ES-I3 (cell line): Measurements from ENCODE around the gene ZNHIT2.
A peak's percentile ranks its signal among the peaks of the same experiment; 100 is the strongest.

ENCODE experiments used
- H3K36me3 ChIP-seq: 2 replicates; pipeline ENCODE4 v1.6.1; 2013; ENCODE audit warnings: mild to moderate bottlenecking, low read length, control low read depth, moderate library complexity; ENCODE audit not compliant: insufficient read depth
- H3K4me1 ChIP-seq: 2 replicates; pipeline ENCODE4 v1.6.1; 2013; ENCODE audit warnings: mild to moderate bottlenecking, control low read depth, low read length; ENCODE audit not compliant: insufficient read depth
- H3K9ac ChIP-seq: 2 replicates; pipeline ENCODE4 v1.6.1; 2013; ENCODE audit warnings: low read depth, mild to moderate bottlenecking, low read length, moderate library complexity
- H3K9me3 ChIP-seq: 2 replicates; pipeline ENCODE4 v1.6.1; 2013; ENCODE audit warnings: mild to moderate bottlenecking, low read length, moderate library complexity; ENCODE audit not compliant: control insufficient read depth, insufficient read depth

The ZNHIT2 gene

GRCh38 chr11:65087216-65087615 is 30.3 kb downstream of the ZNHIT2 start:
- Histone ChIP-seq H3K9me3 (no peaks in the 10 kb centered on the region), H3K9ac (no peak overlapping the region), H3K4me1 (0 out of 2 replicates have a peak, but pooled peaks cover 5% of the 10 kb centered on the region), H3K36me3 (no peaks in the 10 kb centered on the region)

GRCh38 chr11:65086809-65087208 is 30.7 kb downstream of the ZNHIT2 start:
- no peaks in the 10 kb centered on the region for H3K36me3 ChIP-seq
- H3K4me1 ChIP-seq, result 0 out of 2 replicates have a peak, but pooled peaks cover 5% of the 10 kb centered on the region
- no peak overlapping the region for H3K9ac ChIP-seq
- no peaks in the 10 kb centered on the region for H3K9me3 ChIP-seq

- Histone ChIP-seq H3K36me3 (no peaks in the 10 kb centered on the region), H3K9me3 (no peaks in the 10 kb centered on the region), H3K4me1 (0 out of 2 replicates have a peak, but pooled peaks cover 5% of the 10 kb centered on the region), H3K9ac (no peak overlapping the region)
Measured at GRCh38 chr11:65085446-65085845, 32.1 kb downstream of the ZNHIT2 start.

- Histone ChIP-seq H3K36me3 (no peaks in the 10 kb centered on the region), H3K9ac (peak overlapping the region; percentile 70), H3K9me3 (no peaks in the 10 kb centered on the region), H3K4me1 (0 out of 2 replicates have a peak, but pooled peaks cover 5% of the 10 kb centered on the region)
Measured at GRCh38 chr11:65084598-65085375, 32.7 kb downstream of the ZNHIT2 start.

GRCh38 chr11:65083834-65084597 is 33.5 kb downstream of the ZNHIT2 start, which contains the start of the genes CDCA5 and ZFPL1:
CDCA5 (minus strand) TSS chr11:65084040; CDS start chr11:65083978, 62 bp downstream.
ZFPL1 (plus strand) TSS chr11:65084222; CDS start chr11:65084699, 477 bp downstream.
- Histone ChIP-seq H3K4me1 (0 out of 2 replicates have a peak, but pooled peaks cover 5% of the 10 kb centered on the region), H3K9ac (peak within 1 kb of the TSS; percentile 70), H3K36me3 (0 out of 2 replicates have a peak, but pooled peaks cover 4% of the 10 kb centered on the region), H3K9me3 (no peaks in the 10 kb centered on the region)

GRCh38 chr11:65083134-65083833 is 34.2 kb downstream of the ZNHIT2 start:
- H3K9ac ChIP-seq, result peak overlapping the region; percentile 70
- 0 out of 2 replicates have a peak, but pooled peaks cover 4% of the 10 kb centered on the region for H3K36me3 ChIP-seq
- 0 out of 2 replicates have a peak, but pooled peaks cover 5% of the 10 kb centered on the region for H3K4me1 ChIP-seq
- H3K9me3 ChIP-seq, result no peaks in the 10 kb centered on the region

- no peaks in the 10 kb centered on the region for H3K9me3 ChIP-seq
- 0 out of 2 replicates have a peak, but pooled peaks cover 5% of the 10 kb centered on the region for H3K4me1 ChIP-seq
- no peak overlapping the region for H3K9ac ChIP-seq
- H3K36me3 ChIP-seq, result 0 out of 2 replicates have a peak, but pooled peaks cover 4% of the 10 kb centered on the region
Measured at GRCh38 chr11:65078786-65079342, 38.6 kb downstream of the ZNHIT2 start.

- H3K4me1 ChIP-seq, result 0 out of 2 replicates have a peak, but pooled peaks cover 5% of the 10 kb centered on the region
- no peaks in the 10 kb centered on the region for H3K9me3 ChIP-seq
- 0 out of 2 replicates have a peak, but pooled peaks cover 4% of the 10 kb centered on the region for H3K36me3 ChIP-seq
- no peak overlapping the region for H3K9ac ChIP-seq
Measured at GRCh38 chr11:65078151-65078550, 39.4 kb downstream of the ZNHIT2 start.

- H3K9ac ChIP-seq, result no peak overlapping the region
- H3K4me1 ChIP-seq, result no peaks in the 10 kb centered on the region
- no peaks in the 10 kb centered on the region for H3K9me3 ChIP-seq
- H3K36me3 ChIP-seq, result 0 out of 2 replicates have a peak, but pooled peaks cover 4% of the 10 kb centered on the region
Measured at GRCh38 chr11:65077451-65077850, 40.0 kb downstream of the ZNHIT2 start.

GRCh38 chr11:65072631-65072966 is 44.9 kb downstream of the ZNHIT2 start:
- no peak overlapping the region for H3K9ac ChIP-seq
- no peaks in the 10 kb centered on the region for H3K36me3 ChIP-seq
- H3K9me3 ChIP-seq, result no peaks in the 10 kb centered on the region
- no peaks in the 10 kb centered on the region for H3K4me1 ChIP-seq

- no peaks in the 10 kb centered on the region for H3K36me3 ChIP-seq
- H3K9ac ChIP-seq, result no peak overlapping the region
- H3K9me3 ChIP-seq, result no peaks in the 10 kb centered on the region
- peaks cover 2% of the 10 kb centered on the region; the same call in 1 of the 2 replicates for H3K4me1 ChIP-seq
Measured at GRCh38 chr11:65071907-65072630, 45.4 kb downstream of the ZNHIT2 start.

- Histone ChIP-seq H3K4me1 (peaks cover 5% of the 10 kb centered on the region; the same call in 1 of the 2 replicates), H3K9me3 (no peaks in the 10 kb centered on the region), H3K9ac (no peak overlapping the region), H3K36me3 (no peaks in the 10 kb centered on the region)
Measured at GRCh38 chr11:65069217-65069616, 48.3 kb downstream of the ZNHIT2 start.

GRCh38 chr11:65067446-65067845 is 50.1 kb downstream of the ZNHIT2 start:
- Histone ChIP-seq H3K9ac (no peak overlapping the region), H3K36me3 (no peaks in the 10 kb centered on the region)

More at GRCh38 chr11:65067446-65067845, 50.1 kb downstream of the ZNHIT2 start:
- Histone ChIP-seq H3K4me1 (peaks cover 5% of the 10 kb centered on the region; the same call in 1 of the 2 replicates), H3K9me3 (no peaks in the 10 kb centered on the region)
